NCI-H2171 (cell line): Measurements from ENCODE around the gene MYOM3.

ENCODE experiments used
- DNase-seq: peaks from one replicate; lab custom pipeline; 2025; lab: John Stamatoyannopoulos, UW

Gene MYOM3

DNA sequence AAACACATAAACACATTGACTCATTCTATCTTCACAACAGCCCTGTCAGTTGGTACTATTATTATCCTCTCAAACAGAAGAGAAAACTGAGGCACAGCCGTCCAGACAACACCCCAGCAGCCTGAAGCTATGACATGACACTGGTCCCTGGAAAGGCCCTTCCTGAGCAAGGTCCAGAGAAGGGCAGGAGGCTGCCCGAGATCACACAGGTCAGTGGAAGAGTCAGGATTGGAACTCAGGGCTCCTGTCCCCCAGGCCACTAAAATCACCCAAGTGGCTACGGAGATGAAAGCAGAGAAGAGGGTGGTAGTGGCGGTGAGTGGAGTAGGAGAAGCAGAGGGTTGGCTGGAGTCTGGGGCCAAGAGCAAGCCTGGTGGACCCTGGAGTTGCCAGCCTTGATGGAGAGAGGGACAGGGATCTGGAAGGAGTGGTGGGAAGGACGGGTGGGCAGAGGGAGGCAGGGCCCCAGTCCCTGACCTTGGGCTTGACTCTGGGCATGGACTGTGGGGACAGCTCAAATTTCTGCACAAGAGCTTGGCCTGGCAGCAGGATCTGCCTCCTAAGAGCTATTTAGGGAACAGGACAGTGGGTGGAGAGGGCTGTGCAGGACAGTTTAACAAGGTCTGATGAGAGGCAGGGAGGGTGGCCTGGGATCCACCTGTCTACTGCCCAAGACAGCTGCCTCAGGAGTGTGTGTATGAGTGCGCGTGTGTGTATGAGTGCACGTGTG, 15.8 kb downstream of the MYOM3 start:
- DNase-seq: no peak

DNA sequence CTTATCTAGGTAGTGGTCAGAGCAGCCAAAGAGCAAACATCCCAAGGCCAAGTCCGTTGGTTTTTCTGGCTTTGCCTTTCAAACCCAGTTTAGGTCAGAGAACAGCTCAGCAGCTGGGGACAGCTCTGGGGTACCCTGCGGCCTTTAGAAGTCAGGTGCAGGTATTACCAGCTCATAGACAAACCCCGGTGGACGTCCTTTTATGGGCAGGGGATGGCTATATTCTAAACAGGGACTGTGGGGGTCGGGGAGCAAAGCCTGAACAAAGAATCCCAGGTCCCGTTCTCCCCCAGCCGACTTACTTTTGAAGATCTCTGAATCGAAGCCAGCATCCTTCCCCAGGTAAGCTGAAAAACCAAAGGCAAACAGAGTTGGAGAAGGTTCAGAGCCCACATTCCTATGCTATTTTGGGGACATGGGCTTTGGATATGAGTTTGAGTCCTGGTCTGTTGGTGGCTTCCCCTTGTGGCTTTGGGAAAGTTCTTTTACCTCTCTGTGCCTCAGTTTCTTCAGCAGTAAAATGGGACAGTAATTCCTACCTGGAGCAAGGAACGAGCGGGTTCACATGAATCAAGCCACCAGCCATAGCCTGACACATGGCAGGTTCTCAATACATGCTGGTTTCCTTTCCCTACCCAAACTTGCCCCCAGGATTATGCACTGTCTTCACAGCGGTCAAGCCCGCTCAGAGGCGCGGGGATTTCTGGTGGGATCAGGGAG, 16.6 kb downstream of the MYOM3 start:
- no peak for DNase-seq

DNA sequence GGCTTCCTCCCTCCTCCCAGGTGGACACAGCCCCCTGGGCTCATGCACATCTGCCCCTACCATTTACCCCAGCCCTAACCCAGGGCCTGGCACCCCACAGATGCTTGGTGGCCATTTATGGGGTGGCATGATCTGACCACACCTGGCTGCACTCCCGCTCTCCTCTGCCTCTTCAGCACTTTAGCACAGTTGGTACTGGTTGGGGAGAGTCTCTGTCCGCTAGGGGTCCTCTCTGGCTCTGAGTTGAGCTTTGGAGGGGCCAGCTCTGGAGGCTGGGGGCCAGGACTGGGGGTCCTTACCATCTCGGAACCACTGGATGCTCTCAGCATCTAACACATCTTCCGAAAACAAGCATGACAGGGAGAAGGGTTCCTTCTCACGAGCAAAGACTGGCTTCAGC, 17.4 kb downstream of the MYOM3 start:
- no peak for DNase-seq

DNA sequence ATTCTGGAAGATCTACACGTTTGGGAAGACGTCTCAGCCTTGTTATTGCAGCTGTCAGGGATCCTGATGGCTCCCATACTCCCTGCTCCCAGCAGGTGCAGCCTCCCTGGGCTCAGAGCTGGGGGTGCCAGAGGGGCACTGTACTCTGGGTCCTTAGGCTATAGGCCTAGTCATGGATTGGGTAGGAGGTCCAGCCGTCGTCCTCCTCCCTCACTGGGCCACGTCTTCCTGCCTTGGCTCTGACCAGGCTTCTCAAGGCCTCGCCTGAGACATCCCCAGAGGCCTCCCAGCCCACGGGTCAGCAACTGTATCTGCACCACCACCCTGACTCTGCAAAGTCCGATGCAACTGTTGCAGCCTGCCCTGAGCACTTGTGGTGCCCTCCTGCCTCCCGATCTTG, 18.2 kb downstream of the MYOM3 start:
- no peak for DNase-seq

DNA sequence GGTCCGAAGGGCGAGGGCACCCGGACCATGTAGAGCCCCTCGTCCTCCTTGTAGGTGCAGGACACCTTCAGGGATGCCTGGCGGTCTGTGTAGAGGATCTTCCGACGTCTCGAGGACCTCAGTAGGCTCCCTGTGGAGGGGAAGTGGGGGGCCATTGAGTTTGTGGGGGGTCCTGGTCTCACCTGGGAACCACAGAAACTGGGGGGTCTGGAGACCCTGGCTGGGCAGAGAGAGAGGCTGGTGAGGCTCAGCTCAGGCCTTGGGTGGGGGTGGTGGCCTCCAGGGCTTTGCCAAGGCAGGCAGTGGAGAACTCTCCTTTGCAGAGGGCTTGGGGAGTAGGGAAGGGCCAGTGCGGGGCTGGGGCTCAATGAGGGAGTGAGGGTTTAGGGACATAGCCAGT, 19.0 kb downstream of the MYOM3 start:
- DNase-seq: no peak

DNA sequence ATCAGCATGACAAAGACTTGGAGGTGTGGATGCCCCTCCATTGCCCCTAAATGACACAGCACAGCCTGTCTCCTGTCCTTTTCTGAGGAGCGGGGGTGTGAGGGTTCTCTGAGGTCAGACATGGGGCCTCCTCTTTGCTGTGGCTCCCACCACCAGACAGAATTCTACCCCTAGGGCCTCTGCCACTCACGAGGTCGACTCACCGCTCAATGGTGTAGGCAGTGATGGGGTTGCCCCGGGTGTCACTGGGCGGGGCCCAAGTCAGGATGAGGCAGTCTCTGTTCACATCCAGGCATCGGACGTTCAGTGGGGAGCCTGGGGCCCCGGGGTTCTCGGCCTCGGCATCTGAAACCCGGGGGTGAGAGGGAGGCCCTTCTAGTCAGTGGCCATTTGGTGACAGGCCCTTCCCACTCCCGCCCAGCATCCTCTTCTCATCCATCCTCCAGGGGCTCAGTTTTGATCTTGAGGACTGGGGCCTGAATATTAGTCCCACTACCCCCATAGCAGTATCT, 19.9 kb downstream of the MYOM3 start:
- no peak for DNase-seq

DNA sequence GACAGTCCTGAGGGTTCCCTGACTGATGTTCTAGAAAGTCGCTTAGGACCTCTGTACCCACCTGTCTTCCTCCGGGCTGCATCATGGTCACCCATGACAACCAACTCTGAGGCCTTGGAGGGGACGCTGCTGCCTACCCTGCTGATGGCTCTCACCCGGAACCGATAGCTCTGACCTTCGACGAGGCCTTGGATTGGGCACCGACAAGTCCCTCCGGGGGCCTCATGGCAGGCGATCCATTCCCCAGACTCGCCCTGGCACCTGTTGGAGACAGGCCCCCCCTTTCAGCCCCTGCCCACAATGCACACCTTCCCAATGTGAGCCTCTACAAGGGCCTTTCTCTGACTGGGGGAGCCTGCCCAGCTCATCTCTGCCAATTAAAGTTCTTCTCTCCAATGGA, 21.2 kb downstream of the MYOM3 start:
- DNase-seq: no peak

DNA sequence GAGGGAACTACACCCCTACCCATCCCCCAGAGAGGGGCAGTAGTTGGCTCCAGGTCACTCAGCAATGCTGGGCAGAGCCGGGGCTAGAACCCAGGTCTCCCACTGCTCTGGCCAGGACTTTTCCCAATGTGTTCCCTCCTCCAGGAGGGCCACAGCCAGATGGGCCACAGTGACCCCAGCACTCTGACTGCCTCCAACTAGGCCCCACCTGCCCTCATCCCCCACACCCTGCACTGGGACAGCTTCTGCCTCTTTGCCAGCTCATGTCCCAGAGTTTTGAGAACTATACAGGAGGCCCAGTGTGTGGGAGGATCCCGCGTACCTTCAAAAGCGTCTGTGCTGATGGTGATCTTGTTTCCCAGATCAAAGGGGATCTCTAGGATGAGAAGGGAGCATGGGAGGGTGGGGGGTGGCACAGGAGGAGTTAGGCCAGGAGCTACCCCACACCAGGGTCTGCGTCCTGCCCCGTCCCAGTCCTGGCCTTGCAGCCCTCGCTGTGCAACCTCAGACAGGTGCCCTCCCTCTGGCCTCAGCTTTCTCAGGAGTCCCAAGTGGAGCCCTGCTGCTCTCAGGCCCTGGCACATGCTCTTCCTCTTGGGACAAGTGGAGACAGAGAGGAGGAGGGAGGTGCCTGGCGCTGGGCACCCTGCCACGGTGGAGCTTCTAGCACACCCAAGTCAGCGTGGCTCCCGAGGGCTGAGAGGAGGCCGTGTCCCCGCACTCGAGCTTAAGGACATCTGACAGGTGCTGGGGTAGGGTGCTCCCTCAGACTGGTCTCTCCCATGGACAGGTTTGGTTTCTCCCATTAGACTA, 22.0 kb downstream of the MYOM3 start:
- no peak for DNase-seq

DNA sequence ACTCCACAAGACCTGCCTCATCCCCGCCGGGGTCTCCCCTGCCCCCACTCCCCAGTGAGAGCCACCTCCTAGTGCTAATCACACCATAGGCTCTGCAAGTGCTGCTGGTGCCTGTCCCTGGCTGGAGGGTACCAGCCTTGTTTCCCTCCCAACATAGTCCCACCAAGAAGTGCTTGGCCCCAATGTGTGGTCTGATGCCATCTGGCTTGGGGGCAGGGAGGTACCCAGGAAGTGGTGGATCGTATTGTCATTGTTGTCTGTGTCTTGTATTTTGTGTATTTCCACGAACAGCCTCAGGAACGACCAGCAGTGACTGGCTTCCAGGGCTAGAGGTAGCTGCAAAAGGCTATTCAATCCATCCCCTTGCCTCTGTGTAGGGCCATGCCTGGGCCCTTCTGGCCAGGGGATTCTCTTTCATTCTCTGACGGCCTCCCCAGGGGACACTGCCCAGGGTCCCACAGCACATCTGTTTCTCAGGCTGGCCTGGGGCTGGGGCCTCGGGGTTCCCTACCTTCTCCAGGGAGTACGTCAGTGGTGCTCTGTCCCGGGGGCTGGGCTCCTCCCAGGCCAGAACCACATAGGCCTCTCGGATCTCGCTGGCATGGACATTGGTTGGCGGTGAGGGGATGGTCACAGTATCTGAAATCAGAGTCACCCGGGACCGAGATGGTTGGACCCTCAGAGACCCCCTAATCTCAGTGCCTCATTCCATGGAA, 22.8 kb downstream of the MYOM3 start:
- DNase-seq: no peak

DNA sequence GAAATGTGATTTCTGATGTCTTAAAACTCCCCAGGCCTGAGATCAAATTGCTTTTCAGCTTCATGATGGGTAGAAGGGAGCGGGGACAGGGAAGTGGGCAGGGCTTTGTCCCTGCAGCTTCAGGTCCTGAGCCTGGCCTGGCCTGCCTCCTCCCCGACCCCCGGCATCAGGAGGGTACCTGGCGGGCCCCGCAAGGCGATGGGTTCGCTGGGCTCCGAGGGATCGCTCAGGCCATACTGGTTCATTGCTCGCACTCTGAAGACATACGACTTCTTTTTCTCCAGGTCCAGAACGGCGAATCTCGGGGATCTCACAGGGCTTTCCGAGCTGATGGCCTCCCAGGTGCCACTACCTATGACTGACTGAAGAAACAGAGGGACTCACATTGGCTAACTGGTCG, 25.5 kb downstream of the MYOM3 start:
- no peak for DNase-seq

DNA sequence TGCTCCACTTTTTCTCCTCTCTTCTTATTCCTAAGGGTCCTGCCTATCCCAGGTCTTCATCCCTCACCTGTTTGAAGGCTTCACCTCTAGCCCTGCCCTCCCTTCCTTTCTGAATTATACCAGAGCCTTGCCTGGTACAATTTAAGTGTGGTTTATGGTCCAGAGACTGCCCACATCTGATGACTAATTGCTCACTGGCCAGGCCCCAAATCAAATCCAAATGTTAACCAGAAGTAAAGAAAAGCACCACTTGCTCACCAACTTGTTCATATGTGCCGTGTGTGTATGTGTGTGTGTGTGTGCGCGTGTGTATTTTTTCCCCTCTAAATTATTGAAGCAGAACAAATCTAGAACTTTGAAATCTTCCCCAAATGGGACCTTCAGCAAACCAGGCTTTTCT, 26.4 kb downstream of the MYOM3 start:
- DNase-seq: no peak

DNA sequence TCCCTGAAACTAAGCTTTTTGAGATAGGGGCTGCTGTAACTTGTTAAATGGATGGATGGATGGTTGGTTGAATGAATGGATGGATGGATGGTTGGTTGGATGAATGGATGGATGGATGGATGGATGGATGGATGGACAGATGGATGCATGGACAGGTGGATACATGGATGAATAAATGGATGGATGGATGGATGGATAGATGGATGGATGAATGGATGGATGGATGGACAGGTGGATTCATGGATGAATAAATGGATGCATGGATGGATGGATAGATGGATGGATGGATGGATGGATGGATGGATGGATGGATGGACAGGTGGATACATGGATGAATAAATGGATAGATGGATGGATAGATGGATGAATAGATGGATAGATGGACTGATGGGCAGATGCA, 26.9 kb downstream of the MYOM3 start:
- DNase-seq: no peak

DNA sequence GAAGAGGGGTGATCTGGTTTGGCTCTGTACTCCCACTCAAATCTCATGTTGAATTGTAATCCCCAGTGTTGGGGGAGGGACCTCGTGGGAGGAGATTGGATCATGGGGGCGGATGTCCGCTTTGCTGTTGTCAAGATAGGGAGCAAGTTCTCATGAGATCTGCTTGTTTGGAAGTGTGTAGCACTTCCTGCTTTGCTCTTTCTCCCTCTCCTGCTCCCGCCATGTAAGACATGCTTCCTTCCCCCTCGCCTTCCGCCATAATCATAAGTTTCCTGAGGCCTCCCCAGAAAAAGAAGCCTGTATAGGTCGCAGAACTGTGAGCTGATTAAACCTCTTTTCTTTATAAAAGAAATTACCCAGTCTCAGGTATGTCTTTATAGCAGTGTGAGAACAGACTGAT, 27.9 kb downstream of the MYOM3 start:
- DNase-seq: no peak

DNA sequence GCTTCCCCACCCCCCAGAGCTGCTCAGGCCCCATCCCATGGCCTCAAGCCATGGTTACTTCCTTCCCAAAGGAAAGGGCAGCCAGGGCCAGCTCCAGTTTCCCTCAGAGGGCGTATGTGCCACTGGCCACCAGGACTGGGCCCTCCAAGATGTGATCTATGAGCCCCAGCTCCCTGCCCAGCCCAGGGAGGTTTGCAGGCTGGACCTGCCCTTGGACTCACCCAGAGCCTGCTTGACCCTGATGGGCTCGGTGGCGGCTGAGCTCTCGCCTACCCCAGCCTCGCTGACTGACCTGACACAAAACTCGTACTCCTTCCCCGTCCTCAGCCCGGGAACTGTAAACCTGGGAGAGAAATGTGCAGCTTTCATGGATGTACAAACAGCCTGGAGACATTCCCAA, 29.6 kb downstream of the MYOM3 start:
- DNase-seq: no peak

DNA sequence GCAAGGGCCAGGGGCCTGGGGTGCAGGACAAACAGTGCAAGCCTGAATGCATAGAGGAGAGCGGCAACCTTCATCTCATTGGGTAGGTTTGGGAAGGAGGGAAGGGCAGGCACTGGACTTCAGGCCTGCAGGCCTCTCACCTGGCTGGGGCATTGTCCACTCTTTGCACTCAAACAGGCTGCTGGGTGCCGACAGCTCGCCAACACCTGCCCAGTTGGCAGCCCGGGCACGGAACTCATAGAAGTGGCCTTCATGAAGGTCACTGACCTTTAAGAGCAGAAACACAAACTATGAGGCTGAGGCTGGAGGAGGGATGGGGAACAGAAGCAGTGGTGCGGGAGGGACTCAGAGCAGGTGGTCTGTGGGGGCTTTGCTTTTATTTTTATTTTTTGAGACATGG, 30.7 kb downstream of the MYOM3 start:
- DNase-seq: no peak

DNA sequence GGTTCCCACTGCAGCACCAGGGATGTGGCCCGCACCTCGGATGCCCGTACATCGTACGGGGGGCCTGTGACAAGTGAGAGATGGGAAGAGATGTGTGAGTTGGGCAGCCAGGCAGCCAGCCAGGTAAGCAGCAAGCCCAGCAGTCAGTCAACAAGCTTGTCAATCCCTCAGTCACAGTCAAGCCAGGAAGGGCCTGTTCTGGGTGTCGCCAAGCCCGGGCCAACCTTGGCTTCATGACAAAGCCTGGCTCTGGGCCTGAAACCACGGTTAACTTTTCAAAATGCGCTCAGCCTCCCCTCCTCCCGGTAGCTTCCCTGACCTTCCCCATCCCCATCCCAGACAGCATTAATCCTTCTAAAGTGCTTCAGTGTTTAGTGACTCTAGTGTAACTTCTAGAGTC, 31.8 kb downstream of the MYOM3 start:
- DNase-seq: no peak

DNA sequence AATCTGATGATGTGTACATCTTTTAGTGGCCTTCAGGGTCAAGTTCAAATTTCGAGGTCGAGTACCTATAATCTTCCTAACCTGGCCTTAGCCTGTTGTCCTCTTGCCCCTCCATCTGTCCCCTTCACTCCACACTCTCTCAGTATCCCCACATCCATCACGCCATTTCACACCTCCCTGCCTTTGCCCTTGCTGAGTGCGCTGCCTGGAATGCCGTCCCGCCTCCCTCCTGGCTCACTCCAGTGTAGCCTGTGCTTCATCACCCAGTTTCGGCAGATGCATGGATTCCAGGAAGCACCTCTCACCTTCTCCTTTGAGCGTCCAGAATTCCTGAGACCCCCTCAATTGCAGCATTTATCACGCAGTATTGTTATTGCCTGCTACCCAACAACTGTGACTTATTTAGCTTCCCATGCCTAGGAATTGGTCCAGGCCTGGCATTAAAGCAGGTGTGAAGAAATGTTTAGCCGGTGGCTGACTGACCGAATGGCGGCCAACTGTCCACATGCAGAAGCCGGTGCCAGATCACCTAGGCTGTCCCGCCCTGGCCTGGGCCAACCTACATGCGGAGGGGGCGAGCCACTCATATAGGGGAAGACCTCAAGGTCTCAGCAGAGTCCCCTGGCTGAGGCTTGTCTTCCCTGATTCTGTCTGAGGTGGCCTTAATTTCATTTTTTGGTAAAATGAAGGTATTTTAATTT, 34.5 kb downstream of the MYOM3 start:
- no peak for DNase-seq

DNA sequence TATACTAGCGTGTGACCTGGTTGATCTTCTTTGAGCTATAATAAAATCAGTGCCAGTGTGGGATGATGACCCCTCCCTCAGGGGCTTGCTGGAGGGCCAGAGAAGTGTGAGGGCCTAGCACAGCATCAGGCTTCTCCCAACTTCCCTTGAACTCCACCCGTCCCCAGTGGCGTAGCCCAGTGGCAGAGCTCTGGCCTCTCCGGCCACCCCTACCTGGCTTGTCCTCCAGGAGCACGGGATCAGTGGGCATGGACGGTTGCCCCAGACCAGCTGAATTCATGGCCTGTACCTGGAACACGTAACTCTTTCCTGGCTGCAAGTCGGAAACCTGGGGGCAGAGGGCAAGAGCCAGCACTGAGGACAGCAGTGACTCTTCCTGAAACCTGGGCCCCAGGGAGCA, 36.0 kb downstream of the MYOM3 start:
- DNase-seq: no peak

DNA sequence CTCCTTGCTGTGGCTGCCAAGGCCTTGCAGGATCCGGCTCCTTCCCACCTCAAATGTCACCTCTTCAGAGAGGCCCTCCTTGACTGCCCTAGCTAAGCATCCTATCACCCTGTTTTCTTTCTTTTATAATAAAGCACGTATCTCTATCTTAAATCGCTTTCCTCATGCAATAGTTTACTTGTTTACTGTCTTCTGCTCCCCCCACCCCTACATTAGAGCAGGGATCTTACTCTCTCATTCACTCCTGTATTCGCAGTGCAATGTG, 36.4 kb downstream of the MYOM3 start:
- no peak for DNase-seq

DNA sequence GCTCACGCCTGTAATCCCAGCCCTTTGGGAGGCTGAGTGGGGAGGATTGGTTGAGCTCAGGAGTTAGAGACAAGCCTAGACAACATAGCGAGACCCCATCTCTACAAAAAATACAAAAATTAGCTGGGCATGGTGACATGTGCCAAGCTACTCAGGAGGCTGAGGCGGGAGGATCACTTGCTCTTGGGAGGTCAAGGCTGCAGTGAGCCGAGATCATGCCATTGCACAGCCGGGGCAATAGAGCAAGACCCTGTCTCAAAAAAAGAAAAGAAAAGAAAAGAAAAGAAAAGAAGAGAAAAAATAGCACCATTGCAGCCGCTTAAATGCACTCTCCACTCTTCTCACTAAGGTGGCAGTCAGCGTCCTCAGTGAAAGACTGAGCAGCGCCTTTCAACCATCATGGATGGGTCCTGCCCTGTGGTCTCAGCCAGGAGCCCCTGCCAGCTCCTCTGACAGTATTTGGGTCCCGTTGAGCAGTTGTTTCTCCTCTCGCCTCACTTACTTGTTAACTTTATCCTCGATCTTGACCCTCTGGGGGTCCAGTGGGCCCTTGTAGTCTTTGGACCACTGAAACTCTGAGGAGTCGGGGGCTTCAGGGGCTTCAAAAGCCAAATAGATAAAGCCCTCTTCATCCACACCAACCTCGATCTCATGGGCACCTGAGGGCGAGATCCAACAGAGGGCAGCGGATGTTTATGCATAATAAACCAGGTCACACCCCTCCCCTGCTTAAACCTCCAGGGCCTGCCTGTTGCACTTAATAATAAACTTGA, 36.9 kb downstream of the MYOM3 start:
- DNase-seq: no peak

DNA sequence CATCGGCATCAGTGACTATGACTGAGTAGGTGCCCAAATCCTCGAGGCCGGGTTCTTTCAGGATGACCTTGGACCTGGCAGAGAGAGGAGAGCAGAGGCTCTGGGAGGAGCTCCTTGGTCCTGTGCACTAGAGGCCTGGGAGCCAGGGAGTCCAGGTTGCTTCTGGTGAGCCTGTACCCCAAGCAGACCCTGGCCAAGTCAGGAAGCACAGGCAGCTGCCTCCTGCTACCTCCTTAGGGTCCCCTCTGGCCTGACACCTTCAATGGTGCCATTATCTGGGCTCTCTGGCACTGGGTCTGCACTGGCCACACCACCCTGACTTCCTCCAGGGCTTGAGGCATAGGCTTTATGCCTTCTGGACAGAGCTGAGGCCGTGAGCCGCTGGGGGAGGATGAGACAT, 37.7 kb downstream of the MYOM3 start:
- DNase-seq: no peak
